PC-9 (cell line): ENCODE measurements around the gene COQ4.

Experiments used
- CTCF ChIP-seq: fragments of 200-600 bp; sonication (generic); conservative IDR thresholded peaks from 2 replicates; pipeline ENCODE4 v1.6.1; 2017; ENCODE audit warnings: mixed run types, antibody characterized with exemption, mild to moderate bottlenecking, moderate library complexity
- EZH2 ChIP-seq: fragments of 200-600 bp; sonication (generic); IDR thresholded peaks from 2 replicates; pipeline ENCODE4 v1.8.0; 2017; ENCODE audit warnings: antibody characterized with exemption, low read depth

GRCh38 chr9:128322404-128323211 lies at the start of gene COQ4, which contains the start of gene TRUB2:
- TF ChIP-seq CTCF (no peak), EZH2 (no peak)
